T-cell (primary cell): Measurements from ENCODE around the gene MTHFR. TPM values are rescaled to one million over a fixed set of nuclear protein-coding genes. Genes with fewer than 3 reads are reported as not detected.

ENCODE experiments used
- ATAC-seq, 4 experiments: fragments of 200-7000 bp in 3 of 4; fragments of 150-1000 bp in 1 of 4; cut with Tn5 transposase; replicated peaks in 1 of 4; 1 replicate in 3 of 4; 2 replicates in 1 of 4; pipeline ENCODE4 v1.10.0; 2021; ENCODE audit warnings: moderate library complexity in 3 of 4, mild to moderate bottlenecking in 2 of 4, moderate number of reproducible peaks in 1 of 4
- CTCF ChIA-PET, 2 donors: fragments of 300-600 bp; sonication (Branson Sonifier 250); formaldehyde crosslinking; loops; one replicate each; lab custom pipeline; 2022; ENCODE audit warnings: antibody characterized with exemption in 2 of 2; lab: Charles Lee
- POLR2A ChIA-PET, 2 donors: fragments of 300-600 bp; sonication (Branson Sonifier 250); formaldehyde crosslinking; loops; one replicate each; lab custom pipeline; 2022; ENCODE audit warnings: antibody characterized with exemption in 2 of 2; lab: Charles Lee
- DNase-seq, 35 experiments: peaks; one replicate each; pipeline versions ENCODE4 v3.0.0 to v3.0.0-alpha.2; 2013 to 2023
- H3K27ac ChIP-seq: one replicate; pipeline ENCODE4 v1.5.1; 2013; ENCODE audit warnings: low read length
- H3K27me3 ChIP-seq, 2 experiments: replicated peaks in 1 of 2; 1 replicate in 1 of 2; 2 replicates in 1 of 2; pipeline versions ENCODE4 v1.6.1 to v1.7.0; 2013; ENCODE audit warnings: low read length in 1 of 2, mixed read lengths in 1 of 2; ENCODE audit not compliant: control insufficient read depth in 2 of 2, insufficient read depth in 2 of 2; ENCODE audit errors: extremely low read depth in 1 of 2
- H3K36me3 ChIP-seq, 2 donors: 1 replicate in 1 of 2; 2 replicates in 1 of 2; pipeline versions ENCODE4 v1.6.1 to v1.7.0; 2013; ENCODE audit warnings: low read length in 1 of 2; ENCODE audit not compliant: control insufficient read depth in 2 of 2, insufficient read depth in 1 of 2; ENCODE audit errors: extremely low read depth in 1 of 2
- H3K4me1 ChIP-seq, 2 experiments: 1 replicate in 1 of 2; 2 replicates in 1 of 2; pipeline versions ENCODE4 v1.6.1 to v1.7.0; 2013; ENCODE audit warnings: low read length in 2 of 2, mixed read lengths in 1 of 2; ENCODE audit not compliant: insufficient read depth in 2 of 2, control insufficient read depth in 1 of 2; ENCODE audit errors: extremely low read depth in 1 of 2
- H3K4me3 ChIP-seq, 2 donors: 1 replicate in 1 of 2; 2 replicates in 1 of 2; pipeline versions ENCODE4 v1.5.1 to v1.7.0; 2013; ENCODE audit warnings: mild to moderate bottlenecking in 2 of 2, low read length in 1 of 2, moderate library complexity in 1 of 2; ENCODE audit not compliant: control insufficient read depth in 1 of 2; ENCODE audit errors: extremely low read depth in 1 of 2
- H3K9me3 ChIP-seq: 2 replicates; pipeline ENCODE4 v1.7.0; 2013
- H3K27ac Mint-ChIP-seq, 2 donors: one replicate each; pipeline ENCODE4 v1.8.0; 2020 to 2021; ENCODE audit warnings: mild to moderate bottlenecking in 2 of 2, mixed read lengths in 2 of 2
- H3K27me3 Mint-ChIP-seq, 2 donors: one replicate each; pipeline ENCODE4 v1.8.0; 2021 to 2022; ENCODE audit warnings: mixed read lengths in 2 of 2
- H3K36me3 Mint-ChIP-seq: one replicate; pipeline ENCODE4 v1.8.0; 2021; ENCODE audit warnings: mixed read lengths
- H3K4me1 Mint-ChIP-seq, 3 donors: one replicate each; pipeline ENCODE4 v1.8.0; 2020 to 2022; ENCODE audit warnings: mixed read lengths in 3 of 3, mild to moderate bottlenecking in 1 of 3
- H3K4me3 Mint-ChIP-seq, 3 donors: one replicate each; pipeline ENCODE4 v1.8.0; 2020 to 2022; ENCODE audit warnings: mild to moderate bottlenecking in 3 of 3, mixed read lengths in 3 of 3, moderate library complexity in 3 of 3
- H3K9me3 Mint-ChIP-seq, 3 donors: one replicate each; pipeline ENCODE4 v1.8.0; 2020 to 2022; ENCODE audit warnings: mixed read lengths in 3 of 3
- WGBS: methylation state at CpG from one replicate; pipeline ENCODE4 v1.1.5; 2013; ENCODE audit warnings: missing lambda C conversion rate; ENCODE audit not compliant: insufficient coverage; 5-methylcytosine and 5-hydroxymethylcytosine counted together
- total RNA-seq, 35 experiments: library from RNA in 6 of 35; stranded (reverse) in 6 of 35; fragments of 120-200 nt in 1 of 35; gene quantifications; one replicate each; pipeline versions ENCODE4 v1.2.1 to v1.2.4 and lab custom pipeline; 2013 to 2026

The MTHFR gene
- total RNA-seq, 5 donors from 2014 or later (not counting 1 experiment from before 2014, with no cell fraction given): 40.2 to 62.2 (median 48.2) TPM

DNA sequence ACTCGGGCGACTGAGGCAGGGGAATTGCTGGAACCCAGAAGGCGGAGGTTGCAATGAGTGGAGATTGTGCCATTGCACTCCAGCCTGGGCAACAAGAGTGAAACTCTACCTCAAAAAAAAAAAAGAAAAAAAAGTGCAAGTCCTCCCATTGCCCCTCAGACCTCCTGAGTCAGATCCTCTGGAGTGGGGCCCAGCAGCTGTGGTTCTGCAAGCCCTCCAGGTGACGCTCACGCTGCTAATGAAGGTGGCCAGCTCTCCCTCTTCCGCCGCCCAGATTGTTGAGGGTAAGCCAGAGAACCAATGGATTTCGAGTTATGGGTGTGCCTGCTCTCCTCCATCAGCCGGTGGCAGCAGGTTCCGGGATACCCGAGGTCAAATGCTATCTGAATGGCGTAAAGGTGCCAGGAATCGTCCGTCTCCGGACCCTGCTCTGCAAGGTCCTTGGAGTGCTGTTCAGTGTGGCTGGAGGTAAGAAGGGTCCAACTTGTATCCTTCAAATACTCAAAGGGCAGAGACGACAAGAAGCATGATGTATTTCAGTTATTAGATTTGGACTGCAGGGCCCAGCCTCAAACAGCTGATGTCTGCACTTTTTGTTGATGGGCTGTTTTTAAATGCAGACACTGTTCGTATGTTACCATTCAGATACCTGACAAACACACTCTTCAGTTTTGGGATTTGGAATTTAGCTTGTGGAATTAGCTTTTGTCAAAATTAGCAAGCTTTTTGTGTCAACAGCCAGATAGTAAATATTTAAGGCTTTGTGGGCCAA is 17.8 kb upstream of the MTHFR start:
- Mint-ChIP-seq H3K36me3 (peaks cover 46% of the 10 kb centered on the region), H3K4me1 (no peaks in the 10 kb centered on the region), H3K4me3 (no peak overlapping the region), H3K27ac (no peak overlapping the region), H3K9me3 (no peaks in the 10 kb centered on the region), H3K27me3 (no peaks in the 10 kb centered on the region)
- DNase-seq (no peak), ATAC-seq (no peak)
- Histone ChIP-seq H3K27me3 (no peaks in the 10 kb centered on the region), H3K4me3 (no peak overlapping the region), H3K27ac (no peak overlapping the region), H3K9me3 (no peaks in the 10 kb centered on the region), H3K36me3 (peaks cover 20 to 57% of the 10 kb centered on the region in 2 donors), H3K4me1 (no peaks in the 10 kb centered on the region)
- ChIA-PET CTCF (interaction anchor here (0.7 to 0.9 kb wide), 2 partner anchors 18 to 20 kb away, joined by 3 read pairs; no protein-coding TSS in a partner anchor), POLR2A (no interaction called here)
- WGBS: 91% methylated on average over 12 of the region's 17 CpGs

DNA sequence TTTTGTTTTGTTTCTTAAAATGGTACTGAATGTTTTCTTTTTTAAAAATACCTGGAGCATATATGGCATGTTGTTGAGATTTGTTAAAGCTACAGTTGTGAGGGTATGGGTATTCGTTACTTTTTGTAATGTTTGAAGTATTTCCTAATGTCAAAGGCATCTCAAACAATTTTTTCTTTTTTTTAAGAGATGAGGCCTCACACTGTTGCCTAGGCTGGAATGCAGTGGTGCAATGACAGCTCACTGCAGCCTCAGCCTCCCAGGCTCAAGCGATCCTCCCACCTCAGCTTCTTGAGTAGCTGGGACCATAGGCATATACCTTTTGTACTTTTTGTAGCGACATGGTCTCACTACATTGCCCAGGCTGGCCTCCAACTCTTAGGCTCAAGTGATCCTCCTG is 16.3 kb upstream of the MTHFR start:
- no peak for ATAC-seq
- Mint-ChIP-seq H3K4me1 (no peaks in the 10 kb centered on the region), H3K9me3 (no peaks in the 10 kb centered on the region), H3K36me3 (peaks cover 43% of the 10 kb centered on the region), H3K27me3 (no peaks in the 10 kb centered on the region), H3K4me3 (no peak overlapping the region), H3K27ac (no peak overlapping the region)
- CTCF ChIA-PET: no interaction called here
- POLR2A ChIA-PET: interaction anchor here in 1 of 2 donors (0.6 kb wide), 1 partner anchor 9 kb away, joined by 3 read pairs; no protein-coding TSS in a partner anchor
- no peaks in the 10 kb centered on the region for H3K9me3 ChIP-seq
- DNase-seq: no peak
- WGBS: 93% methylated on average over 2 of the region's 3 CpGs
- no peak overlapping the region for H3K27ac ChIP-seq
- H3K4me1 ChIP-seq: no peaks in the 10 kb centered on the region
- peaks cover 18 to 55% of the 10 kb centered on the region in 2 donors for H3K36me3 ChIP-seq
- no peaks in the 10 kb centered on the region for H3K27me3 ChIP-seq
- no peak overlapping the region for H3K4me3 ChIP-seq

DNA sequence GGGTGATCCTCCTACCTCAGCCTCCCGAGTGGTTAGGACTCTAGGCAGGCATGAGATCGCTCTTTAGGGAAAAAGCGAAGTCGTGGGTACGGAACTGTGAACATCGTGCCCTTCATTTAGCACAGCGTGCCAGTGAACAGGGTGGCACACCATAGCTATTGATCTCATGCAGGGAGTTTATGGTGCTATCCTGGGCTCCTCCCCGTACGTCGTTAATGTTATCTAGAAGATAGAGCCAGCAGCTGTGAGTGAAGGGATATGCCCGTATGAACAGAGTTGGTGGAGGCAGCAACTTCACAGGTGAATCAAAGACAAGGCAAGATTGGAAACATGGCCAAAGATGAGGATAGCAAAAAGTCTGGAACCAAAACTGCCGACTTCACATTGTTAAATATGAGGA is 11.4 kb upstream of the MTHFR start:
- Histone ChIP-seq H3K27ac (no peak overlapping the region), H3K36me3 (peaks cover 12 to 55% of the 10 kb centered on the region in 2 donors), H3K4me3 (no peak overlapping the region), H3K9me3 (no peaks in the 10 kb centered on the region), H3K27me3 (no peaks in the 10 kb centered on the region), H3K4me1 (no peaks in the 10 kb centered on the region)
- ATAC-seq: no peak
- POLR2A ChIA-PET: no interaction called here
- WGBS: 100% methylated on average over 12 of the region's 12 CpGs
- no peaks in the 10 kb centered on the region for H3K9me3 Mint-ChIP-seq
- DNase-seq: no peak
- H3K4me3 Mint-ChIP-seq: no peak overlapping the region
- CTCF ChIA-PET: interaction anchor here in 1 of 2 donors (0.5 kb wide), 1 partner anchor 416 kb away, joined by 8 read pairs; no protein-coding TSS in a partner anchor
- peaks cover 44% of the 10 kb centered on the region for H3K36me3 Mint-ChIP-seq
- no peak overlapping the region for H3K27ac Mint-ChIP-seq
- peaks cover 0 to 7% (median 4%) of the 10 kb centered on the region in 3 donors for H3K4me1 Mint-ChIP-seq
- no peaks in the 10 kb centered on the region for H3K27me3 Mint-ChIP-seq

DNA sequence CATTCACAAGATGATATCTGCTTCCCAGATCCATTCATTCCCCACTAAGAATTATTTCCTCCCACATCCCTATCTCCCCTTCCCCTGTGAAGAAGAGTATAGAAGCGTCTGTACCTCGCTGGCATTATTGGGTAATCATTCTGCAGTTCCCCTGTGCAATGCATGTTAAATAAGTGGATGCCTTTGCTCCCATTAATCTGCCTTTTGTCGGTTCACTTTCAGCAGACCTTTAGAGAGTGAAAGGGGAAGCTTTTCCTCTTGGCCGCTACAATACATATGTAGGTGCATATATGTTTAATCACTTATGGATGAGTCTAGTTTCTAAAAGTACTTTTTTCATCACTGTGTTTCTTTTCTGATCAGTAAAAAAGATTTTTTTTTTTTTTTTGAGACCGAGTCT is 7.3 kb upstream of the MTHFR start:
- H3K36me3 Mint-ChIP-seq: peaks cover 44% of the 10 kb centered on the region
- H3K9me3 Mint-ChIP-seq: no peaks in the 10 kb centered on the region
- H3K27me3 ChIP-seq: no peaks in the 10 kb centered on the region
- ChIA-PET CTCF (no interaction called here), POLR2A (no interaction called here)
- H3K36me3 ChIP-seq: peaks cover 0 to 48% of the 10 kb centered on the region in 2 donors
- no peaks in the 10 kb centered on the region for H3K9me3 ChIP-seq
- H3K4me1 Mint-ChIP-seq: peaks cover 13 to 15% (median 15%) of the 10 kb centered on the region in 3 donors
- H3K27ac Mint-ChIP-seq: no peak overlapping the region
- ATAC-seq: no peak
- no peaks in the 10 kb centered on the region for H3K27me3 Mint-ChIP-seq
- no peak overlapping the region for H3K4me3 ChIP-seq
- DNase-seq: no peak
- H3K4me3 Mint-ChIP-seq: no peak overlapping the region
- H3K4me1 ChIP-seq: no peaks in the 10 kb centered on the region
- WGBS: 83% methylated on average over 1 of the region's 5 CpGs
- no peak overlapping the region for H3K27ac ChIP-seq

DNA sequence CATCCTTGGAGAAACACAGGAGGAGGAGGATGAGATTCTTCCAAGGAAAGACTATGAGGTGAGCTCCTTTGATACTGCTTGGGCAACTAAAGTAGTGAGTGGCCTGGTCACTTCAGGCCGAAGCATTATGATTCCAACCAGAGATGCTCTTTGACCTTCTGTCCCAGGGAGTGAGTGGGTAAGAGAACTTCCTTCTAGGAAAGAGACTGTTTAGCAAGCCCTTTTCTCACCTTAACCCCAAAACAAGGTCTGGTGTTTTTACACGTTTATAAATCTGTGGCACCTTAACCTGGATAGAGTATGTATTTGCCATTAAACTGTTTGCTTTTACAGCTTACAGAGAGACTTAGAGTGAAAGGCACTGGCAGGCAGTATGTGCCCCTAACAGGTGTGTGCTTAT is 1.4 kb upstream of the MTHFR start:
- no peaks in the 10 kb centered on the region for H3K27me3 Mint-ChIP-seq
- H3K9me3 Mint-ChIP-seq: no peaks in the 10 kb centered on the region
- Histone ChIP-seq H3K36me3 (peaks cover 2 to 17% of the 10 kb centered on the region in 2 donors), H3K27me3 (no peaks in the 10 kb centered on the region), H3K4me3 (no peak overlapping the region), H3K4me1 (peaks cover 21 to 44% of the 10 kb centered on the region in 2 experiments), H3K27ac (peak overlapping the region; percentile 84), H3K9me3 (no peaks in the 10 kb centered on the region)
- POLR2A ChIA-PET: interaction anchor here (1.1 to 1.6 kb wide), 3 partner anchors 101 to 103 kb away, joined by 3 to 11 read pairs (median 7); no protein-coding TSS in a partner anchor
- H3K4me3 Mint-ChIP-seq: peak overlapping the region; percentile 92 to 97 (median 93)
- peaks cover 18% of the 10 kb centered on the region for H3K36me3 Mint-ChIP-seq
- H3K4me1 Mint-ChIP-seq: peaks cover 47 to 57% (median 55%) of the 10 kb centered on the region in 3 donors
- peak overlapping the region; percentile 39 to 97 for H3K27ac Mint-ChIP-seq
- CTCF ChIA-PET: interaction anchor here in 1 of 2 donors (1.7 to 1.8 kb wide), 2 partner anchors 101 to 103 kb away, joined by 4 read pairs; no protein-coding TSS in a partner anchor
- WGBS: no CpG with 5 or more reads among the region's 2 CpGs
- DNase-seq (peak in 1 of 35 experiments; percentile 11), ATAC-seq (no peak)

DNA sequence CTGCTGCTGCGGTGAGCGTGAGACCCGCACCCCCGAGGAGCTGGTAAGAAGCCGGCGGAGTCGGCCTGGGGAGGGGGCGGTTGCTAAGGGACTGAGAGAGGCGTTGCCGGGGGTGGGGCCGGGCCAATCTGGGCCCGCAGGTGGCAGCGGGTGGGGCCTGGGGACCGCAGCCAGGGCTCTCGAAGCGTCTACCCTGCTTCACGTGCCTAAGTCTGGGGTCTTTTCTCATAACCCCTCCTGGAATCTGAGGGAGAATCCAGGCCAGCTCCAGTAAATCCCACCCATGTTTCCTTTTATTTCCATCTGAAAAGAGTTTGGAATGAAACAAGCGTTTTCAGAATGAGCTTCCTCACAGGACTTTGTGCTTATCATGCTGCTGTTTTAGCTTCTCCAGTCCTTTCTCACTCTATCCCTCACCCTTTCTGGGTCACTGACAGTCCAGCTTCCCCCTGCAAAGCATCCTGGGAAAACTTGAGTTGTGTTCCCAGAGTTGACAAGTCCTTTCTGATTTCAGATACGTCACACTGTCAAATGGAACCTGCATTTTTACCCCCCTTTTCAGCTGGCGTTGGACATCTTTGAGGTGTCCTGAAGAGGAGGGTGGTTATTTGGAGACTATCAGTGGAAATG is 658 bp upstream of the MTHFR start:
- WGBS: 0% methylated on average over 13 of the region's 20 CpGs
- no peaks in the 10 kb centered on the region for H3K27me3 ChIP-seq
- peaks cover 21 to 46% of the 10 kb centered on the region in 2 experiments for H3K4me1 ChIP-seq
- POLR2A ChIA-PET: interaction anchor here (0.6 to 1.6 kb wide), 5 partner anchors 101 to 534 kb away, joined by 3 to 11 read pairs (median 6); no protein-coding TSS in a partner anchor
- Mint-ChIP-seq H3K4me3 (peak overlapping the region; percentile 92 to 97 (median 93)), H3K36me3 (peaks cover 12% of the 10 kb centered on the region), H3K4me1 (peaks cover 52 to 62% (median 61%) of the 10 kb centered on the region in 3 donors), H3K9me3 (no peaks in the 10 kb centered on the region), H3K27ac (peak overlapping the region; percentile 95 to 97), H3K27me3 (no peaks in the 10 kb centered on the region)
- H3K4me3 ChIP-seq: peak overlapping the region; percentile 86 to 90
- ATAC-seq: peak; percentile 60 to 69 (median 64)
- DNase-seq: no peak
- CTCF ChIA-PET: interaction anchor here in 1 of 2 donors (0.6 to 1.8 kb wide), 4 partner anchors 101 to 1331 kb away, joined by 3 to 5 read pairs (median 4); partner anchors contain the start of gene MIIP
- no peaks in the 10 kb centered on the region for H3K9me3 ChIP-seq
- peaks cover 2 to 14% of the 10 kb centered on the region in 2 donors for H3K36me3 ChIP-seq
- H3K27ac ChIP-seq: peak overlapping the region; percentile 84
